ENCODE data around the gene CYBA. TPM values are rescaled to one million over a fixed set of nuclear protein-coding genes. Genes with fewer than 3 reads are reported as not detected.

The CYBA gene
- total RNA-seq, 5 donors from 2014 or later (not counting 1 experiment from before 2014, with no cell fraction given): 271 to 456 (median 403) TPM

DNA sequence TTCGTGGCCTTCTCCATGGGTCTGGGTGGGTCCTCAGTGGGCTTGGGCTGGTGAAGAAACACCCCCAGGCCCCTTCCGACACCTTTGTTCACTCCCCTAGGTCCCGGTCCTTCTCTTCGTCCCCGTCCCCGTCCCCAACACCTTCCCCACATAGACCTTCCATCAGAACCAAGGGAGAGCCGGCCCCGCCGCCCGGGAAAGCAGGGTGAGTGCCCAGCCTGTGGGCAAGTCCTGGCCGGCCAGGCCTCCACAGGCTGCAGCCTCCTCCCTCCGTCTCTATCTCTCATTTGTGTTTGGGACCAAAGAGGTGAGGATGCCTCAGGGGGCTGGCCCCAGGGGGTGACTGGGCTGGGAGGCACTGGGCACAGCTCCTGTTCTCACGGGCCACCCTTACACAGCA is 27.0 kb downstream of the CYBA start:
- H3K36me3 ChIP-seq (ENCODE audit: control insufficient read depth in 2 of 2, extremely low read depth in 1 of 2, insufficient read depth in 1 of 2, low read length in 1 of 2): peaks cover 30 to 73% of the 10 kb centered on the region in 2 donors
- WGBS (ENCODE audit: insufficient coverage): 100% methylated on average over 9 of the region's 13 CpGs
- ATAC-seq (replicated peaks in 1 of 4) (no peak), DNase-seq (no peak)
- ChIA-PET CTCF (interaction anchor here in 1 of 2 donors (0.5 kb wide), 1 partner anchor 872 kb away, joined by 4 read pairs; no protein-coding TSS in a partner anchor), POLR2A (no interaction called here)
- H3K9me3 ChIP-seq: no peaks in the 10 kb centered on the region
- Mint-ChIP-seq H3K9me3 (no peaks in the 10 kb centered on the region), H3K27me3 (no peaks in the 10 kb centered on the region), H3K4me1 (peaks cover 18 to 35% (median 27%) of the 10 kb centered on the region in 3 donors), H3K36me3 (peaks cover 44% of the 10 kb centered on the region), H3K4me3 (no peak overlapping the region), H3K27ac (peak overlapping the region in 1 of 2 donors; percentile 58)
- no peaks in the 10 kb centered on the region for H3K27me3 ChIP-seq (replicated peaks in 1 of 2; ENCODE audit: control insufficient read depth in 2 of 2, extremely low read depth in 1 of 2, insufficient read depth in 2 of 2, low read length in 1 of 2)
- H3K27ac ChIP-seq (ENCODE audit: low read length): no peak overlapping the region
- H3K4me3 ChIP-seq (ENCODE audit: control insufficient read depth in 1 of 2, extremely low read depth in 1 of 2, low read length in 1 of 2): no peak overlapping the region
- H3K4me1 ChIP-seq (ENCODE audit: control insufficient read depth in 1 of 2, extremely low read depth in 1 of 2, insufficient read depth in 2 of 2, low read length in 2 of 2): peaks cover 0 to 41% of the 10 kb centered on the region in 2 experiments

DNA sequence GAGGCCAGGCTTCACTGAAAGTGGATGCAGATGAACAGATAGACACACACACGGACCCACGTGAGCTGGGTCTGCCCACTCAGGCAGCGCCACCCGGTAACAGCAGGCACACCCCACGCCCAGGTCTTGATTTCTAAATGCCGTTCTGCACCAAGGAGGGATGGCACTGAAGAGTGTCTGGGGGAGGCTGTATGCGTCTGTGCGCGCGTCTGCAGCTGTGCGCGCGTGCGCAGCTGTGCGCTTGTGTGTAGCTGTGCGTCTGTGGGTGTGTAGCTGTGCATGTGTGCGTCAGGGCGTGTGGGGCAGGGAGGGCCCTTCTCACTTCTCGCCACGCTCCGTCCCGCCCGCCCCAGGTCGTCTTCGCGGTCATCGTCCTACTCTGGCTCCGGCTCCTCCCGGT is 28.0 kb downstream of the CYBA start:
- Histone ChIP-seq H3K4me3 (ENCODE audit: control insufficient read depth in 1 of 2, extremely low read depth in 1 of 2, low read length in 1 of 2) (no peak overlapping the region), H3K27me3 (replicated peaks in 1 of 2; ENCODE audit: control insufficient read depth in 2 of 2, extremely low read depth in 1 of 2, insufficient read depth in 2 of 2, low read length in 1 of 2) (no peaks in the 10 kb centered on the region), H3K27ac (ENCODE audit: low read length) (no peak overlapping the region), H3K36me3 (ENCODE audit: control insufficient read depth in 2 of 2, extremely low read depth in 1 of 2, insufficient read depth in 1 of 2, low read length in 1 of 2) (peaks cover 26 to 74% of the 10 kb centered on the region in 2 donors), H3K9me3 (no peaks in the 10 kb centered on the region), H3K4me1 (ENCODE audit: control insufficient read depth in 1 of 2, extremely low read depth in 1 of 2, insufficient read depth in 2 of 2, low read length in 2 of 2) (peaks cover 0 to 47% of the 10 kb centered on the region in 2 experiments)
- H3K27ac Mint-ChIP-seq: peak overlapping the region in 1 of 2 donors; percentile 58
- ChIA-PET CTCF (no interaction called here), POLR2A (no interaction called here)
- peaks cover 24 to 45% (median 36%) of the 10 kb centered on the region in 3 donors for H3K4me1 Mint-ChIP-seq
- H3K9me3 Mint-ChIP-seq: no peaks in the 10 kb centered on the region
- DNase-seq (no peak), ATAC-seq (replicated peaks in 1 of 4) (no peak)
- no peak overlapping the region for H3K4me3 Mint-ChIP-seq
- 99% methylated on average over 29 of the region's 29 CpGs for WGBS (ENCODE audit: insufficient coverage)
- H3K36me3 Mint-ChIP-seq: peaks cover 47% of the 10 kb centered on the region
- no peaks in the 10 kb centered on the region for H3K27me3 Mint-ChIP-seq

DNA sequence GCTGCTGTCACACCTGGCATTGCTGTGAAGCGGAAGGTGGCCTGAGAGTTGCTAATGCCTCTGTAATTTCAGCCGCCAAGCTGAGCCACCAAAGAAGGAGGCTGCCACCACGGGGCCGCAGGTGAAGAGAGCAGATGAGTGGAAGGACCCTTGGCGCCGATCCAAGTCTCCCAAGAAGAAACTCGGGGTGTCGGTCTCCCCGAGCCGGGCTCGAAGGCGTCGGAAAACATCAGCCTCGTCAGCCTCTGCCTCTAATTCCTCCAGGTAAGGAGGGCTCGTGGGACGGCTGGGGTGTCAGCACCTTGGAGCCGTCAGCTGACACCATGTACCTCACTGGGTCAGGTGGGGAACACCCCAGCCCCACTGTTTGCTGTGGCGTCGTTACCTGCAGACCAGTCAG is 28.7 kb downstream of the CYBA start:
- Mint-ChIP-seq H3K36me3 (peaks cover 44% of the 10 kb centered on the region), H3K4me1 (peaks cover 24 to 48% (median 40%) of the 10 kb centered on the region in 3 donors), H3K27ac (peak overlapping the region; percentile 39 to 59), H3K4me3 (no peak overlapping the region), H3K27me3 (no peaks in the 10 kb centered on the region), H3K9me3 (no peaks in the 10 kb centered on the region)
- 99% methylated on average over 17 of the region's 19 CpGs for WGBS (ENCODE audit: insufficient coverage)
- Histone ChIP-seq H3K27ac (ENCODE audit: low read length) (peak overlapping the region; percentile 53), H3K4me1 (ENCODE audit: control insufficient read depth in 1 of 2, extremely low read depth in 1 of 2, insufficient read depth in 2 of 2, low read length in 2 of 2) (peaks cover 0 to 47% of the 10 kb centered on the region in 2 experiments), H3K36me3 (ENCODE audit: control insufficient read depth in 2 of 2, extremely low read depth in 1 of 2, insufficient read depth in 1 of 2, low read length in 1 of 2) (peaks cover 24 to 72% of the 10 kb centered on the region in 2 donors), H3K27me3 (replicated peaks in 1 of 2; ENCODE audit: control insufficient read depth in 2 of 2, extremely low read depth in 1 of 2, insufficient read depth in 2 of 2, low read length in 1 of 2) (no peaks in the 10 kb centered on the region), H3K9me3 (no peaks in the 10 kb centered on the region), H3K4me3 (ENCODE audit: control insufficient read depth in 1 of 2, extremely low read depth in 1 of 2, low read length in 1 of 2) (no peak overlapping the region)
- DNase-seq (no peak), ATAC-seq (replicated peaks in 1 of 4) (no peak)
- ChIA-PET POLR2A (no interaction called here), CTCF (no interaction called here)

DNA sequence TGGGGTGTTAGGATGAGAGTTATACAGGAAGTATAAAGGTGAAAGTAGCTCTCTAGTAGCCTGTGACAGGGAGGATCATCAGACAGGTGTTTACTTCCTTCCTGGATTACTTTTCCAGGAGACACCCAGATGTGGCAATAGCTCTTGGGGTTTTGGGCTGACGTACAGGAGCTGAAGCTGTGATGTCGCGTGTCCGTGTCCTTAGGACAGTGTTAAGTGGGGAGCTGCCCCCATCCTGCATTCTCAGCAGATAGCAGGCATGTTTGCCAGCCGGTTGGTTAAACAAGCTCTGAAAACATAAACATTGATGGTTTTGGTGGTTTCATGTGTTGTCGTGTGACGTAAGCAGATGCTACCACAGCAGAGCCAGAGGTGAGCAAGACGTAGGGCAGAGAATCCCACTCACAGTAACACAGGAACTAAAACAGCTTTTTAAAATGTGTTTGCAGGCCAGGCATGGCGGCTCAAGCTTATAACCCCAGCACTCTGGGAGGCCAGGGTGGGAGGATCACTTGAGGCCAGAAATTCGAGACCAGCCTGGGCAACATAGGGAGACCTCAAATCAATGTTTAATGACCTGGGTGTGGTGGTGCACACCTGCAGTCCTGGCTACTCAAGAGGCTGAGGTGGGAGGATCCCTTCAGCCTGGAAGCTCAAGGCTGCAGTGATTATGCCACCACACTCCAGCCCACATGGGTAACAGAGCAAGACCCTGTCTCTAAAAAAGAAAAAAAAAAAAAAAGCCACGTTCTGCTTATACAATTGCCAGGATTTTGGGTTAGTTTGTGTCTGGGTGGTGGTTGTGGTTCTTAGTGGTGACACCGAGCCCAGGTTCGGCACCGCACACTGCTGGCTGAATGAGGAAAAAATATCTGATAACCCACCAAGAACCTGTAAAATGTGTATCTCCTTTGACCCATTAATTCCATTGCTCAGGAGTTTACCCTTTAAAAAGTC is 30.7 kb downstream of the CYBA start:
- Mint-ChIP-seq H3K4me1 (peaks cover 34 to 51% (median 43%) of the 10 kb centered on the region in 3 donors), H3K4me3 (peak overlapping the region; percentile 15 to 50 (median 47)), H3K27ac (peak overlapping the region; percentile 96), H3K9me3 (no peaks in the 10 kb centered on the region), H3K36me3 (peaks cover 33% of the 10 kb centered on the region), H3K27me3 (no peaks in the 10 kb centered on the region)
- Histone ChIP-seq H3K9me3 (no peaks in the 10 kb centered on the region), H3K4me1 (ENCODE audit: control insufficient read depth in 1 of 2, extremely low read depth in 1 of 2, insufficient read depth in 2 of 2, low read length in 2 of 2) (peaks cover 0 to 47% of the 10 kb centered on the region in 2 experiments), H3K4me3 (ENCODE audit: control insufficient read depth in 1 of 2, extremely low read depth in 1 of 2, low read length in 1 of 2) (no peak overlapping the region), H3K27ac (ENCODE audit: low read length) (peak overlapping the region; percentile 93), H3K36me3 (ENCODE audit: control insufficient read depth in 2 of 2, extremely low read depth in 1 of 2, insufficient read depth in 1 of 2, low read length in 1 of 2) (peaks cover 32 to 67% of the 10 kb centered on the region in 2 donors), H3K27me3 (replicated peaks in 1 of 2; ENCODE audit: control insufficient read depth in 2 of 2, extremely low read depth in 1 of 2, insufficient read depth in 2 of 2, low read length in 1 of 2) (no peaks in the 10 kb centered on the region)
- ATAC-seq (replicated peaks in 1 of 4) (peak; percentile 83 to 88 (median 86)), DNase-seq (peak; percentile 28 to 92 (median 76))
- CTCF ChIA-PET: interaction anchor here in 1 of 2 donors (0.7 to 1.8 kb wide), 8 partner anchors 8 to 817 kb away, joined by 3 to 23 read pairs (median 4); partner anchors contain the start of gene ZC3H18
- POLR2A ChIA-PET: interaction anchor here in 1 of 2 donors (0.5 to 1.7 kb wide), 5 partner anchors 30 to 1267 kb away, joined by 3 to 12 read pairs (median 3); partner anchors contain the start of genes CYBA and ZC3H18
- WGBS (ENCODE audit: insufficient coverage): 37% methylated on average over 6 of the region's 14 CpGs

DNA sequence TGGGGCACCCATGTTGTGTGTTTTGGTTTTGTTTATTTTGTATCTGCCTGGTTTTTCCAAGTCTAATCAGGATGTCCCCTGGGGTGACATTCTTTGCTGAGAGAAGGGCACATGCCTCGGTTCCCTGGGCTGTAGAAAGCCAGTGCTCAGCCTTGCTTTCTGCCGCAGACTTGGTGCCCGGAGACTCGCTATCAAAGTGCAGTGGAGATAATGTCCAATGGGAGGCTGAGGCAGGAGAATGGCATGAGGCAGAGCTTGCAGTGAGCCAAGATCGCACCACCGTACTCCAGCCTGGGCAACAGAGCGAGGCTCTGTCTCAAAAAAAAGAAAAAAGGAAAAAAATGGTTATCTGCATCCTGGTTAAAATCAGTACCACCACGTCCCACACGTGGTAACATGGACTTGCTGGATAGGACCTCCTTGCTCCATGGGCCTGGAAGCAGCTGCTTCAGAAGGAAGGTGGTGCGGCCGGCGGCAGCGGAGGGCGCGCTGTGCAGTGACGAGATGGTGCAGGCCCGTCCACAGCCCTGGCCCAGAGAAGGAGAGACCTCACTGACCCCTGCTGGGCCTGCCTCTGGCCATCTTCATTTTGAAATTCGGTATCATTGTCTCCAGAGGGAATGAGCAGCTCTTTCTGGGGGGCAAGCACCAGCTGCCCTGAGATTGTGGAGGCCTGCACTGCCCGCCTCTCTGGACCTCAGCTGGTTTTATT is 31.7 kb downstream of the CYBA start:
- 95% methylated on average over 17 of the region's 19 CpGs for WGBS (ENCODE audit: insufficient coverage)
- peaks cover 0 to 47% of the 10 kb centered on the region in 2 experiments for H3K4me1 ChIP-seq (ENCODE audit: control insufficient read depth in 1 of 2, extremely low read depth in 1 of 2, insufficient read depth in 2 of 2, low read length in 2 of 2)
- H3K36me3 Mint-ChIP-seq: peaks cover 37% of the 10 kb centered on the region
- no peaks in the 10 kb centered on the region for H3K27me3 ChIP-seq (replicated peaks in 1 of 2; ENCODE audit: control insufficient read depth in 2 of 2, extremely low read depth in 1 of 2, insufficient read depth in 2 of 2, low read length in 1 of 2)
- DNase-seq (peak in 1 of 35 experiments; percentile 26), ATAC-seq (replicated peaks in 1 of 4) (no peak)
- peaks cover 24 to 63% of the 10 kb centered on the region in 2 donors for H3K36me3 ChIP-seq (ENCODE audit: control insufficient read depth in 2 of 2, extremely low read depth in 1 of 2, insufficient read depth in 1 of 2, low read length in 1 of 2)
- peak overlapping the region; percentile 96 for H3K27ac Mint-ChIP-seq
- H3K27me3 Mint-ChIP-seq: no peaks in the 10 kb centered on the region
- CTCF ChIA-PET: interaction anchor here (0.5 to 1.8 kb wide), 6 partner anchors 10 to 374 kb away, joined by 3 to 23 read pairs (median 6); partner anchors contain the start of gene ZC3H18 (in 1 of the 2)
- H3K4me3 ChIP-seq (ENCODE audit: control insufficient read depth in 1 of 2, extremely low read depth in 1 of 2, low read length in 1 of 2): no peak overlapping the region
- H3K9me3 ChIP-seq: no peaks in the 10 kb centered on the region
- H3K27ac ChIP-seq (ENCODE audit: low read length): peak overlapping the region; percentile 93
- peaks cover 35 to 53% (median 44%) of the 10 kb centered on the region in 3 donors for H3K4me1 Mint-ChIP-seq
- no peaks in the 10 kb centered on the region for H3K9me3 Mint-ChIP-seq
- POLR2A ChIA-PET: interaction anchor here in 1 of 2 donors (0.5 to 1.7 kb wide), 3 partner anchors 31 to 1268 kb away, joined by 3 to 12 read pairs (median 3); partner anchors contain the start of genes CYBA and ZC3H18
- peak overlapping the region in 1 of 3 donors; percentile 15 for H3K4me3 Mint-ChIP-seq
